H9 (cell line): ENCODE data around the gene HIPK2. TPM values are rescaled to one million over a fixed set of nuclear protein-coding genes. Genes with fewer than 3 reads are reported as not detected.

ENCODE experiments used
- DNase-seq: peaks from one replicate; pipeline ENCODE4 v3.0.0-alpha.2; 2017
- H2AFZ ChIP-seq: one replicate; pipeline ENCODE4 v1.6.1; 2013; ENCODE audit warnings: mild to moderate bottlenecking, low read length, control low read depth, moderate library complexity
- H2AK5ac ChIP-seq: 2 replicates; pipeline ENCODE4 v1.6.1; 2013; ENCODE audit warnings: low read length, control low read depth, mixed read lengths; ENCODE audit not compliant: insufficient read length
- H2BK120ac ChIP-seq: one replicate; pipeline ENCODE4 v1.6.1; 2013; ENCODE audit warnings: low read depth, mild to moderate bottlenecking, low read length, control low read depth, inconsistent platforms; ENCODE audit not compliant: poor library complexity, severe bottlenecking
- H2BK12ac ChIP-seq: 2 replicates; pipeline ENCODE4 v1.6.1; 2013; ENCODE audit warnings: low read length, control low read depth, mixed read lengths, low read depth; ENCODE audit not compliant: insufficient read length
- H2BK15ac ChIP-seq: 2 replicates; pipeline ENCODE4 v1.6.1; 2013; ENCODE audit warnings: low read depth, low read length, control low read depth
- H2BK20ac ChIP-seq: one replicate; pipeline ENCODE4 v1.6.1; 2013; ENCODE audit warnings: low read depth, mild to moderate bottlenecking, low read length, control low read depth, inconsistent platforms; ENCODE audit not compliant: poor library complexity, severe bottlenecking
- H2BK5ac ChIP-seq: 2 replicates; pipeline ENCODE4 v1.6.1; 2013; ENCODE audit warnings: low read length, control low read depth, mixed read lengths; ENCODE audit not compliant: insufficient read length
- H3K14ac ChIP-seq: 2 replicates; pipeline ENCODE4 v1.6.1; 2013; ENCODE audit warnings: low read length, control low read depth; ENCODE audit not compliant: insufficient read depth
- H3K18ac ChIP-seq: 2 replicates; pipeline ENCODE4 v1.6.1; 2013; ENCODE audit warnings: low read depth, mild to moderate bottlenecking, mixed read lengths, low read length, control low read depth; ENCODE audit not compliant: insufficient read length
- H3K23ac ChIP-seq: 2 replicates; pipeline ENCODE4 v1.6.1; 2013; ENCODE audit warnings: low read length, control low read depth, mixed read lengths, low read depth; ENCODE audit not compliant: insufficient read length
- H3K23me2 ChIP-seq: 2 replicates; pipeline ENCODE4 v1.6.1; 2013; ENCODE audit warnings: low read depth, mild to moderate bottlenecking, mixed read lengths, low read length, control low read depth; ENCODE audit not compliant: insufficient read length, poor library complexity, severe bottlenecking
- H3K27ac ChIP-seq: 2 replicates; pipeline ENCODE4 v1.5.1; 2013; ENCODE audit warnings: low read length, control low read depth, mixed read lengths, low read depth; ENCODE audit not compliant: insufficient read length
- H3K27me3 ChIP-seq: 2 replicates; pipeline ENCODE4 v1.6.1; 2013; ENCODE audit warnings: low read length, control low read depth, inconsistent platforms; ENCODE audit not compliant: insufficient read depth
- H3K4ac ChIP-seq: 2 replicates; pipeline ENCODE4 v1.6.1; 2013; ENCODE audit warnings: low read depth, mild to moderate bottlenecking, control low read depth, inconsistent platforms, low read length, moderate library complexity
- H3K4me1 ChIP-seq: 2 replicates; pipeline ENCODE4 v1.6.1; 2013; ENCODE audit warnings: low read length, control low read depth, inconsistent platforms; ENCODE audit not compliant: insufficient read depth
- H3K4me2 ChIP-seq: 2 replicates; pipeline ENCODE4 v1.6.1; 2013; ENCODE audit warnings: low read length, control low read depth, mixed read lengths; ENCODE audit not compliant: insufficient read length, insufficient read depth
- H3K56ac ChIP-seq: 2 replicates; pipeline ENCODE4 v1.6.1; 2013; ENCODE audit warnings: low read depth, mild to moderate bottlenecking, mixed read lengths, low read length, control low read depth; ENCODE audit not compliant: insufficient read length
- H3K79me1 ChIP-seq: 2 replicates; pipeline ENCODE4 v1.6.1; 2013; ENCODE audit warnings: low read depth, mild to moderate bottlenecking, moderate library complexity, low read length, control low read depth, inconsistent platforms; ENCODE audit not compliant: insufficient read depth, poor library complexity, severe bottlenecking
- H3K79me2 ChIP-seq: 2 replicates; pipeline ENCODE4 v1.6.1; 2013; ENCODE audit warnings: low read length, control low read depth, inconsistent platforms; ENCODE audit not compliant: insufficient read depth
- H3K9ac ChIP-seq: 2 replicates; pipeline ENCODE4 v1.6.1; 2013; ENCODE audit warnings: low read length, control low read depth, mixed read lengths; ENCODE audit not compliant: insufficient read length; ENCODE audit errors: extremely low read depth
- H3K9me3 ChIP-seq: one replicate; pipeline ENCODE4 v1.6.1; 2013; ENCODE audit warnings: low read depth, low read length, inconsistent platforms; ENCODE audit not compliant: control insufficient read depth
- H3T11ph ChIP-seq: one replicate; pipeline ENCODE4 v1.6.1; 2013; ENCODE audit warnings: mild to moderate bottlenecking, low read length, control low read depth, inconsistent platforms
- H4K20me1 ChIP-seq: one replicate; pipeline ENCODE4 v1.6.1; 2013; ENCODE audit not compliant: control insufficient read depth, insufficient read length, insufficient read depth
- H4K5ac ChIP-seq: 2 replicates; pipeline ENCODE4 v1.6.1; 2013; ENCODE audit warnings: low read depth, mild to moderate bottlenecking, mixed read lengths, low read length, control low read depth; ENCODE audit not compliant: insufficient read length
- H4K8ac ChIP-seq: replicated peaks from 2 replicates; pipeline ENCODE4 v1.6.1; 2013; ENCODE audit warnings: low read length, control low read depth, mixed read lengths, low read depth; ENCODE audit not compliant: insufficient read length
- H4K91ac ChIP-seq: 2 replicates; pipeline ENCODE4 v1.6.1; 2013; ENCODE audit warnings: low read depth, mild to moderate bottlenecking, moderate library complexity, mixed read lengths, low read length, control low read depth; ENCODE audit not compliant: insufficient read length
- H3K27ac Mint-ChIP-seq, 3 experiments: 2 replicates in 2 of 3; 3 replicates in 1 of 3; pipeline ENCODE4 v1.8.0; 2020 to 2021; ENCODE audit warnings: mixed read lengths in 3 of 3, mild to moderate bottlenecking in 1 of 3, moderate library complexity in 1 of 3
- H3K27me3 Mint-ChIP-seq: 2 replicates; pipeline ENCODE4 v1.8.0; 2021; ENCODE audit warnings: low read depth, mild to moderate bottlenecking, moderate library complexity, mixed read lengths
- H3K36me3 Mint-ChIP-seq, 3 experiments: 2 replicates in 2 of 3; 3 replicates in 1 of 3; pipeline ENCODE4 v1.8.0; 2020 to 2021; ENCODE audit warnings: low read depth in 3 of 3, mixed read lengths in 3 of 3; ENCODE audit not compliant: insufficient read depth in 1 of 3
- H3K4me1 Mint-ChIP-seq, 2 experiments: 2 replicates each; pipeline ENCODE4 v1.8.0; 2020; ENCODE audit warnings: mixed read lengths in 2 of 2
- H3K4me3 Mint-ChIP-seq, 2 experiments: 2 replicates in 1 of 2; 3 replicates in 1 of 2; pipeline ENCODE4 v1.8.0; 2020 to 2021; ENCODE audit warnings: mild to moderate bottlenecking in 2 of 2, mixed read lengths in 2 of 2, moderate library complexity in 1 of 2
- H3K9me3 Mint-ChIP-seq, 2 experiments: 2 replicates in 1 of 2; 3 replicates in 1 of 2; pipeline ENCODE4 v1.8.0; 2020; ENCODE audit warnings: mild to moderate bottlenecking in 2 of 2, mixed read lengths in 2 of 2, moderate library complexity in 1 of 2
- WGBS: extraction: QIAGEN DNeasy Blood & Tissue Kit; methylation state at CpG from one replicate; pipeline ENCODE4 v1.1.7; 2013; ENCODE audit warnings: missing lambda C conversion rate, low lambda C conversion rate, mixed read lengths; ENCODE audit not compliant: insufficient read length; ENCODE audit errors: extremely low coverage; 5-methylcytosine and 5-hydroxymethylcytosine counted together
- total RNA-seq: library from RNA; stranded (reverse); gene quantifications from 2 replicates; pipeline ENCODE4 v1.2.1, GENCODE V29; 2021
- TF ChIP-seq, protein P1 (sequence below): fragments of 200-600 bp; sonication (generic); conservative IDR thresholded peaks from 3 replicates; pipeline ENCODE4 v1.8.0; 2021; ENCODE audit warnings: antibody characterized with exemption, mild to moderate bottlenecking

Gene HIPK2
- total RNA-seq, 1 experiment from 2014 or later = 21.9 TPM

DNA sequence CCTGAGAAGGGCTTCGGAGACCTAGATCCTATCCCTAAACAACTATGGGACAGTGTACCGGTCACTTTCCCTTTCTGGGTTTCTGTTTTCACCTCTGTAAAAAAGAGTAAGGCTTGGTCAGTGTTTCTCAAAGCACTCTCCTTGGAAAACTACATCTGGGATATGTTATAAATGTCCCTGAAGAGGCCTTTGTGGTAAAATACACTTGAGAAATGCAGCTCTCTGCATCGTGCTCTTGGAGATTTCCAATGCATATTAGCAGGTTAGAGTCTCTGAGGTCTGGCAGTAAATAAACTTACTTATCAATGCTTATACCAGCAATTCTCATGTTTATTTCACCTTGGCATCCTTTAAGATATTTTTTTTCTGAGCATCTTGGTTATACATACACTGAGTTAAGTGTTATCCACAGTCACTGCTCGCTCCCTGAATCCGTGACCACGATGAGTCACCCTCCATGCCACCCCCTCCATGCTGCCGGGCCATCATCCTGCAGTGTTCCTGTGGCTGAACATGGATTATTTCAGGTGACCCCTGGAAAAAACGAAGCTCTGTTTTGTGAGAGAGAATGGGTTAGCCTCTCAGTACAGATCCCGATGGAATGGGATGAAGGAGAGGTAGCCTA lies 48.0 kb upstream of the HIPK2 start:
- H3K79me1 ChIP-seq = no peaks in the 10 kb centered on the region
- Mint-ChIP-seq H3K4me1 (peaks cover 7% of the 10 kb centered on the region in 2 experiments), H3K27ac (peak overlapping the region in 2 of 3 experiments; percentile 10 to 75; a peak in 2 of 7 replicates), H3K36me3 (no peaks in the 10 kb centered on the region; a peak in 1 of 7 replicates), H3K9me3 (no peaks in the 10 kb centered on the region; a peak in 1 of 5 replicates), H3K4me3 (no peak overlapping the region), H3K27me3 (peaks cover 7% of the 10 kb centered on the region)
- no peak overlapping the region for H2AK5ac ChIP-seq
- H3K4me2 ChIP-seq = no peak overlapping the region
- TF ChIP-seq, protein P1, sequence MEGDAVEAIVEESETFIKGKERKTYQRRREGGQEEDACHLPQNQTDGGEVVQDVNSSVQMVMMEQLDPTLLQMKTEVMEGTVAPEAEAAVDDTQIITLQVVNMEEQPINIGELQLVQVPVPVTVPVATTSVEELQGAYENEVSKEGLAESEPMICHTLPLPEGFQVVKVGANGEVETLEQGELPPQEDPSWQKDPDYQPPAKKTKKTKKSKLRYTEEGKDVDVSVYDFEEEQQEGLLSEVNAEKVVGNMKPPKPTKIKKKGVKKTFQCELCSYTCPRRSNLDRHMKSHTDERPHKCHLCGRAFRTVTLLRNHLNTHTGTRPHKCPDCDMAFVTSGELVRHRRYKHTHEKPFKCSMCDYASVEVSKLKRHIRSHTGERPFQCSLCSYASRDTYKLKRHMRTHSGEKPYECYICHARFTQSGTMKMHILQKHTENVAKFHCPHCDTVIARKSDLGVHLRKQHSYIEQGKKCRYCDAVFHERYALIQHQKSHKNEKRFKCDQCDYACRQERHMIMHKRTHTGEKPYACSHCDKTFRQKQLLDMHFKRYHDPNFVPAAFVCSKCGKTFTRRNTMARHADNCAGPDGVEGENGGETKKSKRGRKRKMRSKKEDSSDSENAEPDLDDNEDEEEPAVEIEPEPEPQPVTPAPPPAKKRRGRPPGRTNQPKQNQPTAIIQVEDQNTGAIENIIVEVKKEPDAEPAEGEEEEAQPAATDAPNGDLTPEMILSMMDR = no peak
- no peak overlapping the region for H3K18ac ChIP-seq
- H2BK12ac ChIP-seq = no peak overlapping the region
- no peak for DNase-seq
- no peak overlapping the region for H2BK120ac ChIP-seq
- H2BK20ac ChIP-seq = no peak overlapping the region
- no peak overlapping the region for H4K8ac ChIP-seq
- no peak overlapping the region for H3T11ph ChIP-seq
- H2BK5ac ChIP-seq = no peak overlapping the region
- H4K5ac ChIP-seq = no peak overlapping the region
- no peak overlapping the region for H3K56ac ChIP-seq
- no peak overlapping the region for H2BK15ac ChIP-seq
- no peak overlapping the region for H2AFZ ChIP-seq
- no peaks in the 10 kb centered on the region for H3K27me3 ChIP-seq
- H3K27ac ChIP-seq = no peak overlapping the region
- no peaks in the 10 kb centered on the region for H3K9me3 ChIP-seq
- H3K23ac ChIP-seq = no peak overlapping the region
- H4K20me1 ChIP-seq = no peaks in the 10 kb centered on the region
- H4K91ac ChIP-seq = no peak overlapping the region
- H3K23me2 ChIP-seq = no peaks in the 10 kb centered on the region
- H3K4ac ChIP-seq = no peak overlapping the region
- H3K79me2 ChIP-seq = no peaks in the 10 kb centered on the region
- H3K9ac ChIP-seq = no peak overlapping the region
- WGBS = no CpG with 5 or more reads among the region's 9 CpGs
- no peaks in the 10 kb centered on the region for H3K4me1 ChIP-seq
- H3K14ac ChIP-seq = no peak overlapping the region
